Memory B cell (primary cell): ENCODE results near the gene SENP5.
"Not testable (repeated sequence)": the region's sequence is repeated elsewhere in the genome, so short reads cannot be mapped to it uniquely, and the experiment has no call there.

ENCODE experiments used
- ATAC-seq: fragments of 150-1000 bp; cut with Tn5 transposase; 2 replicates; pipeline ENCODE4 v1.10.0; 2021; ENCODE audit warnings: low read depth, mild to moderate bottlenecking, moderate library complexity
- DNase-seq, 2 donors: peaks; one replicate each; pipeline ENCODE4 v3.0.0; 2022; ENCODE audit warnings: low spot score in 2 of 2
- H3K27ac Mint-ChIP-seq: one replicate; pipeline ENCODE4 v1.8.0; 2022; ENCODE audit warnings: mild to moderate bottlenecking, moderate library complexity, mixed read lengths
- H3K27me3 Mint-ChIP-seq: one replicate; pipeline ENCODE4 v1.8.0; 2022; ENCODE audit warnings: mixed read lengths
- H3K36me3 Mint-ChIP-seq: one replicate; pipeline ENCODE4 v1.8.0; 2022; ENCODE audit warnings: mild to moderate bottlenecking, mixed read lengths
- H3K4me1 Mint-ChIP-seq: one replicate; pipeline ENCODE4 v1.8.0; 2022; ENCODE audit warnings: mixed read lengths
- H3K4me3 Mint-ChIP-seq: one replicate; pipeline ENCODE4 v1.8.0; 2022; ENCODE audit warnings: mild to moderate bottlenecking, moderate library complexity, mixed read lengths
- H3K9me3 Mint-ChIP-seq: one replicate; pipeline ENCODE4 v1.8.0; 2022; ENCODE audit warnings: mixed read lengths

The SENP5 gene

DNA sequence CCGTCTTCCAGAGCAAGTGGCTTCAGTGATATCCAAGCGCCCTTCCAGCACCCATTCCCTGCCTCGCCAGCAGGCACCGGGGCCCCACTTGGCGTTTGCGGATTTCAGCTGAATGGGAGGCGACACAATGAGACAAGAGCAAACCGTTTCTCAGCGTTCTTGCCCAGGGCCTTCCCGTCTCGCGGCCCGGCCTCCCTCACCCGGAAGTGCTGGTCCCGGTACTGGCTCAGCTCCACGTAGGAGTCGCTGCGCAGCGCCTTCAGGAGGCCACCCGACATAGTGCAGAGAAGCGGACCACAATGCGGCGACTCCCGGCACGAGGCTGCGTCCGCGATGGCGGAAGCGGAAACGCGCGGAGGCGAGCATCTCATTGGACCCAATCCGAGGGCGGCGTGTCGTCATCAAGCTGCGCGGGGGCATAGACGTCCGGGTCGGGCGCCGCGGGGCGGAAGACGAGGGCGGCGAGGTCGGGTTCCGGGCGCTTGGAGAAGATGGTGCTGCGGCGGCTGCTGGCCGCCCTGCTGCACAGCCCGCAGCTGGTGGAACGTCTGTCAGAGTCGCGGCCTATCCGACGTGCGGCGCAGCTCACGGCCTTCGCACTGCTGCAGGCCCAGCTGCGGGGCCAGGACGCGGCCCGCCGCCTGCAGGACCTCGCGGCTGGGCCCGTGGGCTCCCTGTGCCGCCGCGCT lies 74.7 kb downstream of the SENP5 start, which contains the start of gene NCBP2:
NCBP2 (minus strand) TSS at position 303 of the 689 bp plus-strand sequence; CDS start at position 278, 25 bp downstream.
- Mint-ChIP-seq H3K4me3 (peak within 1 kb of the TSS; percentile 94), H3K27me3 (no peaks in the 10 kb centered on the region), H3K27ac (peak within 1 kb of the TSS; percentile 94), H3K9me3 (no peaks in the 10 kb centered on the region), H3K36me3 (peaks cover 7% of the 10 kb centered on the region), H3K4me1 (peaks cover 38% of the 10 kb centered on the region)
- DNase-seq = peak; percentile 98 to 100
- peak; percentile 90 for ATAC-seq

DNA sequence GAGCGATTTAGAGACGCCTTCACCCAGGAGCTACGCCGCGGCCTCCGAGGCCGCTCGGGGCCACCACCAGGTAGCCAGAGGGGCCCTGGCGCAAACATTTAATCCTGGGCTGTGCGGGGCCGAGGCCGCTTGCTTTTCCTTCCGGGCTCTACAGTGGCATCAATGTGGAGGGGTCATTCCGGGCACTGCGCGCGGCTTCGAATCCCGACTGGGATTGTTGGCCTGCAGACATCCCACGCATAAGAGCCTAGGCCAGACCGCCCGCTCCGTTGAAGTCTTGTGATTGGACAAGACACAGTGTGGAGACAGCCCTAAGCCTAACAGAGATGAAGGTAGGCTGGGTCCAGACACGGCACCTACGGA lies 75.2 kb downstream of the SENP5 start:
- no peaks in the 10 kb centered on the region for H3K27me3 Mint-ChIP-seq
- no peak for DNase-seq

DNA sequence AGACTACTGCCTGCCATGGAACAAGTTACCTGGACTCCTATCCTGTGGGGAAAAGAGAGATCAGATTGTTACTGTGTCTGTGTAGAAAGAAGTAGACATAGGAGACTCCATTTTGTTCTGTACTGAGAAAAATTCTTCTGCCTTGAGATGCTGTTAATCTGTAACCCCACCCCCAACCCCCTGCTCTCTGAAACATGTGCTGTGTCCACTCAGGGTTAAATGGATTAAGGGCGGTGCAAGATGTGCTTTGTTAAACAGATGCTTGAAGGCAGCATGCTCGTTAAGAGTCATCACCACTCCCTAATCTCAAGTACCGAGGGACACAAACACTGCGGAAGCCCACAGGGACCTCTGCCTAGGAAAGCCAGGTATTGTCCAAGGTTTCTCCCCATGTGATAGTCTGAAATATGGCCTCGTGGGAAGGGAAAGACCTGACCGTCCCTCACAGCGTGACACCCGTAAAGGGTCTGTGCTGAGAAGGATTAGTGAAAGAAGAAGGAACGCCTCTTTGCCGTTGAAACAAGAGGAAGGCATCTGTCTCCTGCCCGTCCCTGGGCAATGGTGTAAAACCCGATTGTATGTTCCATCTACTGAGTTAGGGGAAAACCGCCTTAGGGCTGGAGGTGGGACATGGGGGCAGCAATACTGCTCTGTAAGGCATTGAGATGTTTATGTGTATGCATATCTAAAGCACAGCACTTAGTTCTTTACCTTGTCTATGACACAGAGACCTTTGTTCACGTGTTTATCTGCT lies 76.5 kb downstream of the SENP5 start:
- not testable (repeated sequence) for H3K27me3 Mint-ChIP-seq, H3K36me3 Mint-ChIP-seq

More for the DNA sequence above, 75.2 kb downstream of the SENP5 start:
- H3K27ac Mint-ChIP-seq = peak overlapping the region; percentile 94
- no peaks in the 10 kb centered on the region for H3K9me3 Mint-ChIP-seq
- peak overlapping the region; percentile 94 for H3K4me3 Mint-ChIP-seq
- peaks cover 5% of the 10 kb centered on the region for H3K36me3 Mint-ChIP-seq
- no peak for ATAC-seq
- H3K4me1 Mint-ChIP-seq = peaks cover 38% of the 10 kb centered on the region

DNA sequence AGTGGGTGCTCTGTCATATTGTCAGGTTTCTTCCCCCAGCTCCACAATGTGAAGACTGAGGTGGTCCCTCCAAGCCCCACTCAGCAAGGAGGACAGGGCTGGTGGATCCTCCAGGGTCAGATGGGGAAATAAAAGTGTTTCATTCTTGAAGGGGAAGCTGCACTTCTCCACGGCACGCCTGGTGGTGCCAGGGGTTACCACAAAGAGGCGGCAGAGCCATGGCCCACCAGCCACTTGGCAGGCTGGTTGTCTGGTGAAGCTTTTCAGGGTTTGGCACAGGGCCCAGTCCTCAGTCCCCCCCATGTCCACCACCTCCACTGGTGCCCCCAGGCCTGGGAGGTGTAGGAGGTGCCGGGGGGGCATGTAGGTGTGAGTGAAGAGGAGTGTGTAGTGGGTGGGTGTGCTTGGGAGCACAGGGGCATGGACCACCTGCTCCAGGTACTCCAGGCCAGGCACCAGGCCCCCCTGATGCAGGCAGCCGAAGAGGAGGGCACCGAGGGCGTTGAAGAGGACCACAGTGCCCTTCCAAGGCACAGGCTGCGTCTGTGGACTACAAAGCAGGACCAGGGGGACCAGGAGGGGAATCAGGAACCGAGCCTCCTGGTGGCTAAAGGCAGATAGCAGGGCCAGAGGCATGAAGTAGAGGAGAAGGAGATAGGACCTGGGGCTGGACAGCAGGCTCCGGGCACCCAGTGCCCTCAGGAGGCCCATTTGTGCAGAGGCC lies 79.6 kb downstream of the SENP5 start:
- Mint-ChIP-seq H3K27me3 (no peaks in the 10 kb centered on the region), H3K9me3 (no peaks in the 10 kb centered on the region), H3K4me3 (no peak overlapping the region), H3K27ac (no peak overlapping the region), H3K4me1 (peaks cover 18% of the 10 kb centered on the region), H3K36me3 (no peaks in the 10 kb centered on the region)
- ATAC-seq (no peak), DNase-seq (no peak)

More for the DNA sequence above, 76.5 kb downstream of the SENP5 start:
- H3K9me3 Mint-ChIP-seq, DNase-seq, ATAC-seq, H3K27ac Mint-ChIP-seq: not testable (repeated sequence)
- Mint-ChIP-seq H3K4me1 (peaks cover 38% of the 10 kb centered on the region), H3K4me3 (peak overlapping the region; percentile 14)

DNA sequence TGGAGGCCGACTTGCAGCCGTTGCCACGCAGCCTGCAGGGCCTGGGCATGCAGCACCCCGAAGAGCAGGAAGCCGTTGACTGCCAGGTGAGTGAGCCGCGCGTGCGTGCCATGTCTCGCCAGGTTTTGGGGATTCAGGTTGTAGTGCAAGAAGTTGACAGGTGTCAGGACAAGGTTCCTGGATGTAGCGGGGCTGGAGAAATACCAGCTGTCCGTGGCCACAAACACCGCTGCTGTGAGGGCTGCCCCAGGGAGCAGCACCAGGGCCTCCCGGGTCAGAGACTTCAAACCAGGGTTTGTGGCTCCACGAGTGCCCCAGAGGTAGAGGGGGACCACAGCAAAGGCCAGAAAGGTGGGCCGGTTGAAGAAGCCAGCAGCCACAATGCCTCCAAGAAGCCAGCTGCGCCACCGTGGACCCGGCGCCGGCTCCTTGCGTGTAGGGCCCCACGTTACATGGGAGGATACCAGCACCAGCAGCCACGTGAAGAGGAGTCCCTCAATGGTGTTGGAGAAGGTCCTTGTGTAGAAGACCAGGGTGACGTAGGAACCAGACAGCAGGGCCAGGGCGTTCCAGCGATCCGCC lies 80.2 kb downstream of the SENP5 start:
- ATAC-seq = no peak
- Mint-ChIP-seq H3K36me3 (no peaks in the 10 kb centered on the region), H3K4me3 (no peak overlapping the region), H3K4me1 (peaks cover 18% of the 10 kb centered on the region), H3K27ac (no peak overlapping the region), H3K9me3 (no peaks in the 10 kb centered on the region), H3K27me3 (no peaks in the 10 kb centered on the region)
- no peak for DNase-seq

DNA sequence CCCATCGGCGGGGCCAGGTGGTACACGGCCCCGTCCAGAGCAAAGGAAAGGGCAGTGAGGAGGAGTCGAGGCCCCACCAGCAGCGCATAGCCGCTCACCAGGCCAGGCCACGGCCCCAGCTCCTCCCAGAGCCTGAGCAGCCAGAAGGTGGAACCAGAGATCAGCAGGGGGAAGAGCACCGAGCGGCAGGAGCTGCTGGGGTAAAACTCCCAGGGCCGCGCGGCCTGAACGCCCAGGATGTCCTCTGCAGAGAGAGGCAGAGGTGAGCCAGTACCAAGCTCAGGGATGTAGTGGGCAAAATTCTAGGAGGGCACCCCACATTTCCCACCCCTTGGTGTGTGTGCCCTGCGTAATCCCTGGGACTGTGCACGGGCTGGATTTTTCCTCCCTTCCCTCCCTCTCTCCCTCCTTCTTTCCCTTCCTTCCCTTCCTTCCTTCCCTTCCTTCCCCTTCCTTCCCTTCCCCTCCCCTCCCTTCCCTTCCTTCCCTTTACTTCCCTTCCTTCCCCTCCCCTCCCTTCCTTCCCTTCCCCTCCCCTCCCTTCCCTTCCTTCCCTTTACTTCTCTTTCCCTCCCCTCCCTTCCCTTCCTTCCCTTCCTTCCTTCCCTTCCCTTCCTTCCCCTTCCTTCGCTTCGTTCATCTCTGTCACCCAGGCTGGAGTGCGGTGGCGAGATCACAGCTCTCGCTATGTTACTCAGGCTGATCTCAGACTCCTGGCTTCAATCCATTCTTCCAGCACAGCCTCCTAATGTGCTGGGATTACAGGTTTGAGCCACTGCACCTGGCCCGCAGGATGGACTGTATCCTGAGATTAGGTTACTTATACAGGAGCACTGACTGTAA lies 80.9 kb downstream of the SENP5 start:
- H3K27ac Mint-ChIP-seq = no peak overlapping the region
- H3K36me3 Mint-ChIP-seq = no peaks in the 10 kb centered on the region
- no peaks in the 10 kb centered on the region for H3K27me3 Mint-ChIP-seq
- DNase-seq (no peak), ATAC-seq (no peak)
- no peak overlapping the region for H3K4me3 Mint-ChIP-seq
- no peaks in the 10 kb centered on the region for H3K9me3 Mint-ChIP-seq
- peaks cover 11% of the 10 kb centered on the region for H3K4me1 Mint-ChIP-seq

DNA sequence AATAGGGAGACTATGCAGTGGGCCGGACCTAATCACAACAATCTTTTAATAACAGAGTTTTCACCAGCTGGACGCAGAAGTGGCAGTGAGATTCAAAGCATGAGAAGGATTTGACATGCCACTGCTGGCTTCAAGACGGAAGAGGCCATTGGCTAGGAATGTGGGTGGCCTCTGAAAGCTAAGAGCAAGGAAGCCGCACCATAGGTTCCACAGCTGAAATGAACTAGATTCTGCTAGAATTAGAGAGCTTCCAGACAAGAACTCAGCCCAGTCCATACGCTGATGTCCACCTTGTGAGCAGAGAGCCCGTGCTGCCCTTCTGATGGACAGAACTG lies 81.5 kb downstream of the SENP5 start:
- DNase-seq = no peak
- Mint-ChIP-seq H3K4me3 (no peak overlapping the region), H3K27ac (no peak overlapping the region), H3K4me1 (peaks cover 10% of the 10 kb centered on the region), H3K27me3 (no peaks in the 10 kb centered on the region), H3K9me3 (no peaks in the 10 kb centered on the region), H3K36me3 (no peaks in the 10 kb centered on the region)
- ATAC-seq = no peak

DNA sequence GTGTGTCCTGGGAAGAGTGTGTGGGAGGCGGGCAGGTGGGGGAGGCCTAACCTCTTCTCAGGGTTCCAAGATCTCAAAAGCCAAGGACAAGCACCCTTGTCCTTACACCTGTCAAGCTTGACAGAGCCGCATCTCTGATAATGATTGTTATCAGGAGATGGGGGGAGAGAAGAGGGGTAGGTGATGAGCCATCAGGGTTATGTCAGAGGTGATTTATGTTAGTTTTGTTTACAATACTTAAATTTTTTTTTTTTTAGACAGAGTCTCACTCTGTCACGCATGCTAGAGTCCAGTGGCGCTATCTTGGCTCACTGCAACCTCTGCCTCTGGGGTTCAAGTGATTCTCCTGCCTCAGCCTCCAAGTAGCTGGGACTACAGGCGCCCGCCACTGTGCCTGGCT lies 82.0 kb downstream of the SENP5 start:
- no peak for ATAC-seq
- no peaks in the 10 kb centered on the region for H3K27me3 Mint-ChIP-seq

DNA sequence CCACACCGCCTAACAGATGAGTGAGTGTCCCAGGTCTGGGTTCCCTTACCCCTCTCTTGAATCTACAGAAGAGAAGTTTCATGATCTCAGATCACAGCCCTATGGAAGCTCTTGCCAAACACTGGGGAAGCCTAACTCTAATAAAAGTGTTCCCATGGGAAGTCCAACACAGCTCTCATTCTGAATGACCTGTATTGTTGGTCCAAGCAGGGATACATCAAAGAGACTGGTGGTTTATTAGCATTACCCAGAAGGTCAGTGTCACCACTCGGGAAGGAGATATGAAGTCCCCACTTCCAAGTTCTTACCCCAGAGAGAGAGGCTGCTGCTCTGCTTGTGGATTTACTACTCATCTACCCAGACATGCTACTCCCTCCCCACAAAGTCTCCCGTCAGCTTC lies 83.7 kb downstream of the SENP5 start:
- Mint-ChIP-seq H3K4me1 (peaks cover 4% of the 10 kb centered on the region), H3K27me3 (no peaks in the 10 kb centered on the region), H3K36me3 (no peaks in the 10 kb centered on the region), H3K4me3 (no peak overlapping the region), H3K27ac (no peak overlapping the region), H3K9me3 (no peaks in the 10 kb centered on the region)
- no peak for DNase-seq
- ATAC-seq = no peak

More for the DNA sequence above, 82.0 kb downstream of the SENP5 start:
- H3K4me1 Mint-ChIP-seq = peaks cover 5% of the 10 kb centered on the region
- no peak for DNase-seq
- H3K36me3 Mint-ChIP-seq = no peaks in the 10 kb centered on the region
- no peaks in the 10 kb centered on the region for H3K9me3 Mint-ChIP-seq
- no peak overlapping the region for H3K4me3 Mint-ChIP-seq
- H3K27ac Mint-ChIP-seq = no peak overlapping the region

DNA sequence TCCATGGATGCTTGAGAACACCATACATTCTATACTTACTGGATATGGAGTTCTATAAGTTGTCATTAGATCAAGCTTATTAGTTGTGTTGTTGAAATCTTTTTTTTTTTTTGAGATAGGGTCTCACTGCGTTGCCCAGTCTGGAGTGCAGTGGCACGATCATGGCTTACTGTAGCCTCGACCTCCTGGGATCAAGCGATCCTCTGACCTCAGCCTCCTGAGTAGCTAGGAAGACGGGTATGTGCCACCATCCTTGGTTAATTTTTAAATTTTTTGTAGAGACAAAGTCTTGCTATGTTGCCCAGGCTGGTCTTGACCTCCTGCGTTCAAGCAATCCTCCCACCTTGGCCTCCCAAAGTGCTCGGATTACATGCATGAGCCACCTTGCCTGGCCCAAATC lies 87.1 kb downstream of the SENP5 start:
- ATAC-seq (no peak), DNase-seq (no peak)
- no peaks in the 10 kb centered on the region for H3K27me3 Mint-ChIP-seq
- H3K36me3 Mint-ChIP-seq = no peaks in the 10 kb centered on the region
- H3K9me3 Mint-ChIP-seq = no peaks in the 10 kb centered on the region
- no peak overlapping the region for H3K4me3 Mint-ChIP-seq
- H3K4me1 Mint-ChIP-seq = no peaks in the 10 kb centered on the region
- H3K27ac Mint-ChIP-seq = no peak overlapping the region

DNA sequence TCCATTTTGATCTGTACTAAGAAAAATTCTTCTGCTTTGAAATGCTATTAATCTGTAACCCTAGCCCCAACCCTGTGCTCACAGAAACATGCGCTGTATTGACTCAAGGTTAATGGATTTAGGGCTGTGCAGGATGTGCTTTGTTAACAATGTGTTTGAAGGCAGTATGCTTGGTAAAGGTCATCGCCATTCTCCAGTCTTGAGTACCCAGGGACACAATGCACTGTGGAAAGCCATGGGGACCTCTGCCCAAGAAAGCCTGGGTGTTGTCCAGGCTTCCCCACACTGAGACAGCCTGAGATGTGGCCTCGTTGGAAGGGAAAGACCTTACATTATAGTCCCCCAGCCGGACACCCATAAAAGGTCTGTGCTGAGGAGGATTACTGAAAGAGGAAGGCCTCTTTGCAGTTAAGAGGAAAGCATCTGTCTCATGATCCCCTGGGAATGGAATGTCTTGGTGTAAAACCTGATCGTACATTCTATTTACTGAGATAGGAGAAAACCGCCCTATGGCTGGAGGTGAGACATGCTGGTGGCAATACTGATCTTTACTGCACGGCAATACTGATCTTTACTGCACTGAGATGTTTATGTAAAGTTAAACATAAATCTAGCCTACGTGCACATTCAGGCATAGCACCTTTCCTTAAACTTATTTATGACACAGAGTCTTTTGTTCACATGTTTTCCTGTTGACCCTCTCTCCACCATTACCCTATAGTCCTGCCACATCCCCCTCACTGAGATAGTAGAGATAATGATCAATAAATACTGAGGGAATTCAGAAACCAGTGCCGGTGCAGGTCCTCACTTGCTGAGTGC lies 94.6 kb downstream of the SENP5 start:
- no peak for DNase-seq
- H3K27ac Mint-ChIP-seq = peak overlapping the region; percentile 18
- peaks cover 22% of the 10 kb centered on the region for H3K4me1 Mint-ChIP-seq
- H3K9me3 Mint-ChIP-seq = no peaks in the 10 kb centered on the region
- H3K27me3 Mint-ChIP-seq = no peaks in the 10 kb centered on the region
- ATAC-seq = peak; percentile 59
- no peaks in the 10 kb centered on the region for H3K36me3 Mint-ChIP-seq
- peak overlapping the region; percentile 78 for H3K4me3 Mint-ChIP-seq

DNA sequence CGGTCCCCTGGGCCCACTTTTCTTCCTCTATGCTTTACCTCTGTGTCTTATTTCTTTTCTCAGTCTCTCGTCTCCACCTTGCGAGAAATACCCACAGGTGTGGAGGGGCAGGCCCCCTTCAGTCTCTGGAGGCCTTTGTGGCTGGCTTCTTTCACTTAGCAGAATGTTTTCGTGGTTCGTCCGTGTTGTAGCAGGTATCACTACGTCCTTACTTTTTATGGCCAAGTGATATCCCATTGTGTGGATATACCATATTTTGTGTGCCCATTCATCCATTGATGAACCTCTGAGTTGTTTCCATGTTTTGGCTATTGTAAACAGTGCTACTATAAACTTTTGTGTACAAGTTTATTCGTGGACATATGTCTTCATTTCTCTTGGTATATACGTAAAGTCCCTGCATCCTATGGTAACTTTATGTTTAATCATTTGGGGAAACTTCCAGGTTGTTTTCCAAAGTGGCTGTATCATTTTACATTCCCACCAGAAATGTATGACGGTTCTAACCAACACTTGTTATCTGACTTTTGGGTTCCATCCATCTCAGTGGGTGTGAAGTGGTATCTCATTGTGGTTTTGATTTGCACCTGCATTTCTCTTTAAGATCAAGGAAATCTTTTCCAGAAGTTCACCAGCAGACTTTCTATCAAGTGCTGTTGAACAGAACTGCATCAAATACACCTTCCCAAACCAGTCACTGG lies 95.4 kb downstream of the SENP5 start:
- peak overlapping the region; percentile 18 for H3K27ac Mint-ChIP-seq
- ATAC-seq = peak; percentile 90

More for the DNA sequence above, 95.4 kb downstream of the SENP5 start:
- Mint-ChIP-seq H3K9me3 (no peaks in the 10 kb centered on the region), H3K4me3 (peak overlapping the region; percentile 78), H3K27me3 (no peaks in the 10 kb centered on the region), H3K4me1 (peaks cover 24% of the 10 kb centered on the region), H3K36me3 (no peaks in the 10 kb centered on the region)
- DNase-seq = peak in 1 of 2 donors; percentile 25
